Spleen (tissue), 7 donors: ENCODE data around the gene OAS1.

ENCODE experiments used
- CTCF ChIP-seq, 11 experiments: fragments of 200-600 bp in 7 of 11; fragments of 450-650 bp in 4 of 11; sonication (generic) in 4 of 11; IDR thresholded peaks in 8 of 11; conservative IDR thresholded peaks in 3 of 11; 1 replicate in 7 of 11; 2 replicates in 4 of 11; pipeline versions ENCODE4 v1.4.0 to v1.8.0; 2016 to 2021; ENCODE audit warnings: antibody characterized with exemption in 11 of 11, inconsistent platforms in 4 of 11, mild to moderate bottlenecking in 1 of 11
- POLR2A ChIP-seq, 3 donors: fragments of 450-650 bp; IDR thresholded peaks; one replicate each; pipeline ENCODE4 v1.5.1; 2017; ENCODE audit warnings: antibody characterized with exemption in 3 of 3, mild to moderate bottlenecking in 1 of 3
- POLR2AphosphoS5 ChIP-seq, 3 donors: sonication (generic); formaldehyde crosslinking; IDR thresholded peaks; one replicate each; pipeline ENCODE4 v1.5.1; 2017; ENCODE audit warnings: antibody characterized with exemption in 3 of 3
- donor health status: DM: no; HTN: no; CAD: no; lungs with moderate emphysema.
- donor health status: DM: no; HTN: no; CAD: no.
- donor health status: DM: no; HTN: no; CAD: no.

GRCh38 chr12:112869091-112869490 lies 37.7 kb upstream of the OAS1 start:
- TF ChIP-seq CTCF (IDR thresholded peaks at IDR 0.05 in 8 of 11, conservative IDR thresholded peaks at IDR 0.05 in 3 of 11) = no peak
- no peak for TF ChIP-seq POLR2A (IDR thresholded peaks at IDR 0.05)
- no peak for TF ChIP-seq POLR2AphosphoS5 (IDR thresholded peaks at IDR 0.05)
